ENCODE results near the gene RNF145.

The RNF145 gene

DNA sequence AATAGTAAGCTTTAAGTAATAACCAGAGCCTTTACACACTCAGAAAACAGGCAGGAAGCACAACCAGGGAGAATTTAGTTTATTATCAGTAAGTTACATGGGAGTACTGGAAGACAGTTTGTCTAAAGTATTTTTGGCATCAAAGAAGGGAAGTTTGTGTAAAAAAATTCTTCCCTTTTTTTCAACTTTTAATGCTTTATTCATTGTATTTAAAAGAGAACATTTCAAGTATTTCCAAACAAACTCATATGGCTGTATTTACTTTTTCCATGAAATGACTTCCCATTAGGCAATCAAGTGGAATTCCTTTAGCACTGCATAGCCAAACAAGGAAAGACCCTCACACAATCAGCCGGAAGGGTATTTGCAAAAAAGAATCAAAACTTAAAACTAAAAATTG, 26.7 kb downstream of the RNF145 start:
- Histone ChIP-seq H3K9me3 (no peaks in the 10 kb centered on the region), H3K4me3 (ENCODE audit: low read depth, low read length) (no peak overlapping the region), H3K27me3 (no peaks in the 10 kb centered on the region), H3K4me1 (no peaks in the 10 kb centered on the region; the same call in 1 of the 2 replicates), H3K36me3 (peaks cover 54% of the 10 kb centered on the region)
- TF ChIP-seq, protein P1, sequence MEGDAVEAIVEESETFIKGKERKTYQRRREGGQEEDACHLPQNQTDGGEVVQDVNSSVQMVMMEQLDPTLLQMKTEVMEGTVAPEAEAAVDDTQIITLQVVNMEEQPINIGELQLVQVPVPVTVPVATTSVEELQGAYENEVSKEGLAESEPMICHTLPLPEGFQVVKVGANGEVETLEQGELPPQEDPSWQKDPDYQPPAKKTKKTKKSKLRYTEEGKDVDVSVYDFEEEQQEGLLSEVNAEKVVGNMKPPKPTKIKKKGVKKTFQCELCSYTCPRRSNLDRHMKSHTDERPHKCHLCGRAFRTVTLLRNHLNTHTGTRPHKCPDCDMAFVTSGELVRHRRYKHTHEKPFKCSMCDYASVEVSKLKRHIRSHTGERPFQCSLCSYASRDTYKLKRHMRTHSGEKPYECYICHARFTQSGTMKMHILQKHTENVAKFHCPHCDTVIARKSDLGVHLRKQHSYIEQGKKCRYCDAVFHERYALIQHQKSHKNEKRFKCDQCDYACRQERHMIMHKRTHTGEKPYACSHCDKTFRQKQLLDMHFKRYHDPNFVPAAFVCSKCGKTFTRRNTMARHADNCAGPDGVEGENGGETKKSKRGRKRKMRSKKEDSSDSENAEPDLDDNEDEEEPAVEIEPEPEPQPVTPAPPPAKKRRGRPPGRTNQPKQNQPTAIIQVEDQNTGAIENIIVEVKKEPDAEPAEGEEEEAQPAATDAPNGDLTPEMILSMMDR (IDR thresholded peaks at IDR 0.05; ENCODE audit: low read depth, low read length): no peak
- no peak for DNase-seq

DNA sequence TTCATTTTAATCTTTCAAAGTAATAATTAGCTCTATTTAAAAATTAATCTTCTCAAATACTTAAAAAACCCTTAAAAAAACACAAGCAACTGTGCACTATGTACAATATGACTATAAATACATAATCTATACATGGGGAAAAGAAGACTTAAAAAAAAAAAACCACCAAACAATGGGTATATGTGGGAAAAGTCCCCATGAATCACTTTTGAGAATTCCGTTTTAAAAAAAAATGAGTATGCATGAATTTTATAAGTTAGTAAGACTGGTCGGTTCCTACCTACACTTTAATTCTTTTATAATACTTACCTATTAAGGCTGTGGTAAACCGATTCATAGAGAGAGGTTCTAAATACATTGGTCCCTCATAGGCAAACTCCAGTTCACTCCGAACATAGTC, 27.7 kb downstream of the RNF145 start:
- peaks cover 52% of the 10 kb centered on the region for H3K36me3 ChIP-seq
- no peak for DNase-seq
- H3K4me1 ChIP-seq: no peaks in the 10 kb centered on the region; the same call in 1 of the 2 replicates
- no peak overlapping the region for H3K4me3 ChIP-seq (ENCODE audit: low read depth, low read length)
- TF ChIP-seq, protein P1 (IDR thresholded peaks at IDR 0.05; ENCODE audit: low read depth, low read length): no peak
- H3K27me3 ChIP-seq: no peaks in the 10 kb centered on the region
- H3K9me3 ChIP-seq: no peaks in the 10 kb centered on the region

DNA sequence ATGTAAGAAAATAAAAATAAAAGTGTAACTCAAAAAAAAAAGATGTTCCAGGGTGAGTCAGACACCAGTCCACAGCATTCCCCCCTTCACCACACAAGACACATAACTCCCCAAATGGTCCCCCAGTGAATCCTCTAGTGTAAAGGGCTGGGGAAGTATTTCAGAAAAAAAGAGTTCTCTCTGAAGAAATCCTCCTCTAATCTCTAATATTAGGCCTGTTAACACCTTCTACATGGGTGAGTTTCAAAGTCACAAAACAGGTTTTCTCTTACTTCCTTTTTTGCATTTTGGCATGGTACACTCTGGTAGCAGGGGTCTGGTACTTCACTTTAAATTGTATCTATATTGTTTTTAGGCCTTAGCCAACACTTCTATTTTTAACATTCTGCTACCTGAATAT, 28.2 kb downstream of the RNF145 start:
- no peak for DNase-seq
- TF ChIP-seq, protein P1 (IDR thresholded peaks at IDR 0.05; ENCODE audit: low read depth, low read length): no peak
- peaks cover 5% of the 10 kb centered on the region for H3K4me1 ChIP-seq

GRCh38 chr5:159179529-159180305, 29.6 kb downstream of the RNF145 start:
- no peak for DNase-seq
- Histone ChIP-seq H3K36me3 (peaks cover 46% of the 10 kb centered on the region), H3K27me3 (no peaks in the 10 kb centered on the region), H3K9me3 (no peaks in the 10 kb centered on the region), H3K4me1 (peaks cover 16% of the 10 kb centered on the region), H3K4me3 (ENCODE audit: low read depth, low read length) (no peak overlapping the region)
- TF ChIP-seq, protein P1 (IDR thresholded peaks at IDR 0.05; ENCODE audit: low read depth, low read length): no peak

More for the DNA sequence above, 28.2 kb downstream of the RNF145 start:
- Histone ChIP-seq H3K36me3 (peaks cover 52% of the 10 kb centered on the region), H3K9me3 (no peaks in the 10 kb centered on the region), H3K27me3 (no peaks in the 10 kb centered on the region), H3K4me3 (ENCODE audit: low read depth, low read length) (no peak overlapping the region)

GRCh38 chr5:159178978-159179377, 30.4 kb downstream of the RNF145 start:
- TF ChIP-seq, protein P1 (IDR thresholded peaks at IDR 0.05; ENCODE audit: low read depth, low read length): no peak
- Histone ChIP-seq H3K4me1 (peaks cover 19% of the 10 kb centered on the region), H3K4me3 (ENCODE audit: low read depth, low read length) (no peak overlapping the region), H3K9me3 (no peaks in the 10 kb centered on the region), H3K27me3 (no peaks in the 10 kb centered on the region), H3K36me3 (peaks cover 50% of the 10 kb centered on the region)
- no peak for DNase-seq

- no peaks in the 10 kb centered on the region for H3K27me3 ChIP-seq
- peaks cover 19% of the 10 kb centered on the region for H3K4me1 ChIP-seq
- H3K4me3 ChIP-seq (ENCODE audit: low read depth, low read length): no peak overlapping the region
- no peak for DNase-seq
- no peaks in the 10 kb centered on the region for H3K9me3 ChIP-seq
- peaks cover 66% of the 10 kb centered on the region for H3K36me3 ChIP-seq
- TF ChIP-seq, protein P1 (IDR thresholded peaks at IDR 0.05; ENCODE audit: low read depth, low read length): no peak
These were observed 33.8 kb downstream of the RNF145 start for GRCh38 chr5:159175547-159175946.
